Activated CD8-positive, alpha-beta memory T cell treated with anti-CD3 and anti-CD28 coated beads, Interleukin-2, amount 50 U/mL, for 1 hour (primary cell): ENCODE data around the gene PDHX.

Experiments used
- DNase-seq: peaks from one replicate; pipeline ENCODE4 v3.0.0-alpha.2; 2020; ENCODE audit errors: extremely low read depth

PDHX gene

GRCh38 chr11:34988294-34989255 lies 72.2 kb downstream of the PDHX start:
- no peak for DNase-seq

- DNase-seq: no peak
These were observed 74.5 kb downstream of the PDHX start for GRCh38 chr11:34990916-34991315.

- DNase-seq: no peak
These were observed 78.4 kb downstream of the PDHX start for GRCh38 chr11:34994854-34995253.

GRCh38 chr11:34996958-34997357 lies 80.5 kb downstream of the PDHX start:
- DNase-seq: no peak

GRCh38 chr11:34997952-34998528 lies 81.6 kb downstream of the PDHX start:
- no peak for DNase-seq

- DNase-seq: no peak
These were observed 83.0 kb downstream of the PDHX start for GRCh38 chr11:34999453-34999852.

GRCh38 chr11:35003186-35003585 lies 86.8 kb downstream of the PDHX start:
- DNase-seq: no peak

GRCh38 chr11:35003658-35004057 lies 87.2 kb downstream of the PDHX start:
- no peak for DNase-seq

GRCh38 chr11:35005141-35005780 lies 88.8 kb downstream of the PDHX start:
- DNase-seq: no peak

- DNase-seq: no peak
These were observed 90.1 kb downstream of the PDHX start for GRCh38 chr11:35006389-35007128.

- DNase-seq: no peak
These were observed 90.9 kb downstream of the PDHX start for GRCh38 chr11:35007277-35007676.

- DNase-seq: no peak
These were observed 92.9 kb downstream of the PDHX start for GRCh38 chr11:35009191-35009943.

- no peak for DNase-seq
These were observed 93.5 kb downstream of the PDHX start for GRCh38 chr11:35009944-35010342.

GRCh38 chr11:35010654-35011053 lies 94.2 kb downstream of the PDHX start:
- DNase-seq: no peak

- DNase-seq: no peak
These were observed 95.0 kb downstream of the PDHX start for GRCh38 chr11:35011389-35011788.

GRCh38 chr11:35011944-35012343 lies 95.5 kb downstream of the PDHX start:
- no peak for DNase-seq

GRCh38 chr11:35012467-35013191 lies 96.2 kb downstream of the PDHX start:
- DNase-seq: no peak

GRCh38 chr11:35013514-35014233 lies 97.3 kb downstream of the PDHX start:
- DNase-seq: no peak

GRCh38 chr11:35014346-35014745 lies 97.9 kb downstream of the PDHX start:
- DNase-seq: no peak
